Measurements from ENCODE around the gene JPT2. TPM values are rescaled to one million over a fixed set of nuclear protein-coding genes. Genes with fewer than 3 reads are reported as not detected.

The JPT2 gene
- total and polyA plus RNA-seq, 2 experiments from 2014 or later, result 43.8 to 139 TPM

- H3K27ac Mint-ChIP-seq, result peak overlapping the region; percentile 46; the same call in 1 of the 2 replicates
- H3K4me3 ChIP-seq, result no peak overlapping the region
- peaks cover 66% of the 10 kb centered on the region for H3K36me3 Mint-ChIP-seq (ENCODE audit: low read depth)
- H3K4me1 Mint-ChIP-seq, result no peaks in the 10 kb centered on the region; the same call in 2 of the 3 replicates
- H2AFZ ChIP-seq, result no peak overlapping the region
- peaks cover 13% of the 10 kb centered on the region for H3K79me2 ChIP-seq (replicated peaks; ENCODE audit: insufficient read depth)
- H3K9me2 ChIP-seq (ENCODE audit: insufficient read depth), result no peaks in the 10 kb centered on the region
- no peaks in the 10 kb centered on the region for H3K4me1 ChIP-seq (ENCODE audit: insufficient read depth)
- no peak overlapping the region for H3K4me2 ChIP-seq
- no peak overlapping the region for H3K27ac ChIP-seq (ENCODE audit: low read depth)
- H3K27me3 ChIP-seq (ENCODE audit: insufficient read depth), result no peaks in the 10 kb centered on the region
- H3K4me3 Mint-ChIP-seq, result no peak overlapping the region
- peaks cover 8% of the 10 kb centered on the region for H3K36me3 ChIP-seq (ENCODE audit: insufficient read depth)
- peak; percentile 58 for ATAC-seq
- H4K20me1 ChIP-seq (replicated peaks; ENCODE audit: insufficient read depth), result peaks cover 18% of the 10 kb centered on the region; the same call in 1 of the 2 replicates
- TF ChIP-seq STAT1 (IDR thresholded peaks at IDR 0.05; ENCODE audit: unreplicated experiment) (no peak), EZH2 (IDR thresholded peaks at IDR 0.05; ENCODE audit: low read depth, unreplicated experiment) (no peak), JUNB (IDR thresholded peaks at IDR 0.05; ENCODE audit: unreplicated experiment) (no peak), NANOG (IDR thresholded peaks at IDR 0.05; ENCODE audit: borderline replicate concordance) (no peak), ZNF462 (CRISPR knock-in tag; IDR thresholded peaks at IDR 0.05) (no peak), REST (IDR thresholded peaks at IDR 0.05; ENCODE audit: unreplicated experiment) (no peak), EZH2phosphoT487 (IDR thresholded peaks at IDR 0.05; ENCODE audit: unreplicated experiment) (no peak), CTCF (conservative IDR thresholded peaks at IDR 0.05; ENCODE audit: low read depth in 2 of 2) (no peak), POLR2AphosphoS5 (IDR thresholded peaks at IDR 0.05; ENCODE audit: low read depth) (no peak), CREB1 (CRISPR knock-in tag; IDR thresholded peaks at IDR 0.05; ENCODE audit: low read depth) (no peak), ZNF331 (CRISPR knock-in tag; IDR thresholded peaks at IDR 0.05; ENCODE audit: low read depth) (no peak), ZNF114 (CRISPR knock-in tag; IDR thresholded peaks at IDR 0.05) (no peak), ETS1 (IDR thresholded peaks at IDR 0.05) (no peak)
- H3K27me3 Mint-ChIP-seq (ENCODE audit: insufficient read depth, low read depth, poor library complexity), result peaks cover 4% of the 10 kb centered on the region
- H3K9me3 Mint-ChIP-seq, result no peaks in the 10 kb centered on the region
- DNase-seq (ENCODE audit: low spot score), result no peak
- H3F3A ChIP-seq (replicated peaks; ENCODE audit: low read depth), result no peaks in the 10 kb centered on the region
Measured at GRCh38 chr16:1639282-1639681, 38.8 kb upstream of the JPT2 start.
